Astrocyte of the cerebellum (primary cell): ENCODE results near the gene HMGCR.

Experiments used
- DNase-seq: peaks from one replicate; pipeline ENCODE4 v3.0.0-alpha.2; 2011; ENCODE audit warnings: low read depth
- H3K4me3 ChIP-seq: 2 replicates; pipeline ENCODE4 v1.5.1; 2011; ENCODE audit warnings: mild to moderate bottlenecking, low read depth, low read length, moderate library complexity
- in situ Hi-C: cut with HindIII; loops from 2 replicates; pipeline ENCODE4 v1.10.0; 2017; ENCODE audit warnings: low sequenced_read_pairs
- TF ChIP-seq, protein P1 (sequence below): IDR thresholded peaks from 2 replicates; pipeline ENCODE4 v1.5.1; 2012; ENCODE audit warnings: low read length, low read depth, moderate library complexity, mild to moderate bottlenecking; ENCODE audit errors: missing control alignments

Gene HMGCR

DNA sequence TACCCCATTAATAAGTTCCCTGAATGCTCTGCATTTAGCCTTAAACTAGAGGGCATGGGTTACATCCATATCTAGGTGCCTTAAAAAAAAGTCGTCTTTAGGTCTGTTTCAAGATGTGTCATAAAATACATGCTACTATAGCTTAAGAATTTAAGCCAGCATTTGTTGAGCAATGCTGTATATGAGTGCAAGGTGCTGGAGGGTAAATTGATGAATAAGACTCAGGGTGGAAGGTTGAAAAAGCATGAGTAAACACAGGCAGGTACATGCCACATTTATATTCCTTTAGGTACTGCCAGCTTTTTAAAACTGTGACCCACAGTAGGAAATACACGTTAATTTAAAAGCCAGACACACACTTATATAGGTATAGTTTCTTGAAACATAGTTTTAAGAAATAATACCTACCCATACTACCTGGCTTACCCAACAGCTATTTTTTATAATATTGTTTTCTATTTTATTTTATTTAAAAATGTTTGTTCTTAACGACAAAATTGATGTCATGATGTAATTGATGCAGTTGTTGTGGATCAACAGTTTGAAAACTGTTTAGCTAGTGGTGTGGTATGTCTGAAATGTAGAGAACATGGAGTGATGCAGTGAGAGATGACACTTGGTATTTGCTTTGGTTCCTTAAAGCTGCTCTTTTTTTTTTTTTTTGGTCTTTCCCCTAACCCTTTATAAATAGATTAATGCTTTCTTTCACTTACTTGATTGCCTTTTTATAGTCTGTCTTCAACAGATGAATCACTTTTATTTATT, 3.9 kb downstream of the HMGCR start:
- in situ Hi-C loops, result no loop called here
- H3K4me3 ChIP-seq, result no peak overlapping the region
- no peak for DNase-seq
- TF ChIP-seq, protein P1, sequence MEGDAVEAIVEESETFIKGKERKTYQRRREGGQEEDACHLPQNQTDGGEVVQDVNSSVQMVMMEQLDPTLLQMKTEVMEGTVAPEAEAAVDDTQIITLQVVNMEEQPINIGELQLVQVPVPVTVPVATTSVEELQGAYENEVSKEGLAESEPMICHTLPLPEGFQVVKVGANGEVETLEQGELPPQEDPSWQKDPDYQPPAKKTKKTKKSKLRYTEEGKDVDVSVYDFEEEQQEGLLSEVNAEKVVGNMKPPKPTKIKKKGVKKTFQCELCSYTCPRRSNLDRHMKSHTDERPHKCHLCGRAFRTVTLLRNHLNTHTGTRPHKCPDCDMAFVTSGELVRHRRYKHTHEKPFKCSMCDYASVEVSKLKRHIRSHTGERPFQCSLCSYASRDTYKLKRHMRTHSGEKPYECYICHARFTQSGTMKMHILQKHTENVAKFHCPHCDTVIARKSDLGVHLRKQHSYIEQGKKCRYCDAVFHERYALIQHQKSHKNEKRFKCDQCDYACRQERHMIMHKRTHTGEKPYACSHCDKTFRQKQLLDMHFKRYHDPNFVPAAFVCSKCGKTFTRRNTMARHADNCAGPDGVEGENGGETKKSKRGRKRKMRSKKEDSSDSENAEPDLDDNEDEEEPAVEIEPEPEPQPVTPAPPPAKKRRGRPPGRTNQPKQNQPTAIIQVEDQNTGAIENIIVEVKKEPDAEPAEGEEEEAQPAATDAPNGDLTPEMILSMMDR, result no peak

DNA sequence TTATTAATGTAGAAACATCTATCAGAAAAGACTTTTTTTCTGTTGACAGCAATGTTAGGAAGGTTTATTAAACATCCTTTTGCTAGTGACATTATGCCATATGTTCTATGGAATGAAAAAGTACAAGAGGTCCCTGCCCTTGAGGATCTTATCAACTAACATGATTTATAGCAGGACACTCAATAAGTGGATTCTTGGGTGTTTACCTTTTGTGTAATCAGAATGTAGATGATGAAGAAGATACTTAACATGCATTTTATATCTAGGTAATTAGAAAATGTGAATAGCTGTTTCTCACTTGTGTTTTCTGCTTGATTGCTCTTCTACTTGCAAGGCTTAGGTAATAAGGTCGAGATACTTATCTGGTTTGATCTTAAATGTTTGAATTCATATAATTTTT, 4.9 kb downstream of the HMGCR start:
- no peak overlapping the region for H3K4me3 ChIP-seq
- in situ Hi-C loops, result no loop called here
- DNase-seq, result no peak
- TF ChIP-seq, protein P1, result no peak

DNA sequence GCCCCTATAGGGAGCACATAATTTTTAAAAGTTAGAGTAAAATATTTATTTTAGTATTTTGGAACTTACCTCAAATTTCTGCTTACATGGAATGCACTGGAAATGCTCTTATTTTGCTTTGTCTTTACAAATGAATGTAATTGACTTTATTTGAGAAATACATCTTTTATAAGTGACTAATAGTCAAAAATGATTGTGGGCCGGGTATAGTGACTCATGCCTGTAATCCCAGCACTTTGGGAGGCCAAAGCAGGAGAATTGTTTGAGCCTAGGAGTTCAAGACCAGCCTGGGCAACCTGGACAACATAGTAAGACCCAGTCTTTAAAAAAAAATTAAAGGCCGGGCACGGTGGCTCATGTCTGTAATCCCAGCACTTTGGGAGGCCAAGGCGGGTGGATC, 5.8 kb downstream of the HMGCR start:
- H3K4me3 ChIP-seq, result no peak overlapping the region
- in situ Hi-C loops, result no loop called here
- DNase-seq, result no peak
- TF ChIP-seq, protein P1, result no peak

DNA sequence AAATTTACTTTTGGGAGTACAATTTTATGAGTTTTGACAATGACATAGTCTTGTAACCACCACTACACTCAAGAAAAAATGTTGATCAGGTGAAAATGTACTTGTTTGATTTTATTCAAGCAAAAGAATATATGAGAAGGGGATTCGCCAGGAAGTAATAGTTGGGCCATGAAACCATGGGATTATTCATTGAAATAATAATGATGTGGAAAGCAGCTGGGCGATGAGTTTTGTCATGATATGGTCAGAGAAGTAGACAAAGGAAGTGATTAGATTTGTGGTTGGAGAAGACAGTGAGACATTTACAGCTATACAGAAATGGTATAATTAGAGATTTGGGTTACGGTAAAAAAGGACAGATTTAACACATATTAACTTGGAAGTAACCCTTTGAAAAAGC, 11.2 kb downstream of the HMGCR start:
- no peak for DNase-seq
- TF ChIP-seq, protein P1, result no peak
- H3K4me3 ChIP-seq, result no peak overlapping the region
- in situ Hi-C loops, result no loop called here

DNA sequence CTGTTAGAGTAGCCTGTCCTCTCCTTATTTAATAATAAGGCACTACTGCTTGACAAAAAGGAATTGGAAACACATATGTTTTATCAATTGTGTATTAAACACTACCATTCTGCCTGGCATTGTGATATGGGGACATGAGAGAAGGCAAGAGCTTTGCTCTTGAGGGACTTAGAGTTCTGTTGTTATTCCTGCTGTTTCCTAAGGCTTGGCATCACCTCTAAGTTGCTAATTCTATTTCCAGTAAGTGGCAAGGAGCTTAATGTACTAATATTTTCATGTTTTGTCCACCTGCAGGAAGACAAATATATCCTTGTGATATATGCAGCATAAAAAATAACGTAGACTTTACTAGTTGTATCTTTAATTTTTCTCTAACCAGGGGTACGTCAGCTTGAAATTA, 12.6 kb downstream of the HMGCR start:
- H3K4me3 ChIP-seq, result no peak overlapping the region
- in situ Hi-C loops, result no loop called here
- DNase-seq, result no peak
- TF ChIP-seq, protein P1, result no peak

DNA sequence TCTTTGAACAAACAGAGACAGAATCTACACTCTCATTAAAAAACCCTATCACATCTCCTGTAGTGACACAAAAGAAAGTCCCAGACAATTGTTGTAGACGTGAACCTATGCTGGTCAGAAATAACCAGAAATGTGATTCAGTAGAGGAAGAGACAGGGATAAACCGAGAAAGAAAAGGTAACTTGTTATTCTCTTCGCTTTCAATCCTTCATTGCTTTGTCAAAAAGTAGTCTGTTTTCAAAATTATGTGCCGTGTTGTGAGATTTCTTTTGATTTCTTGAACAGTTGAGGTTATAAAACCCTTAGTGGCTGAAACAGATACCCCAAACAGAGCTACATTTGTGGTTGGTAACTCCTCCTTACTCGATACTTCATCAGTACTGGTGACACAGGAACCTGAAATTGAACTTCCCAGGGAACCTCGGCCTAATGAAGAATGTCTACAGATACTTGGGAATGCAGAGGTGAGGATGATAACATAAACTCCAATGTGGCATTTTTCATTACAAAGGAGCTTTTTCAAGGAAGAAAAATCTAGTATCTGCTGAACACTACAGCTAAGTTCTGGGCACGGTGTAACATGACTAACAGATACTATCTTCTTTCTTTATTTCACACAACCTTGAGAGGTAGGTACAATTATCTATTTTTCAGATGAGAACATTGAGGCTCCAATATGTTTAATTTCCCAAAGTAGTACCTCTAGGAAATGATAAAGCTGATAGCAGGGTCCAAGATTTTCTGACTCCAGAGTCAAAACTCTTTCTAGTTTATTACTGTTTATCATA, 14.3 kb downstream of the HMGCR start:
- TF ChIP-seq, protein P1, result no peak
- no peak for DNase-seq
- in situ Hi-C loops, result no loop called here
- no peak overlapping the region for H3K4me3 ChIP-seq
